Mucosa of gallbladder (tissue), 1 donor: ENCODE measurements around the gene MEF2A. TPM values are rescaled to one million over a fixed set of nuclear protein-coding genes. Genes with fewer than 3 reads are reported as not detected.
"Not testable (repeated sequence)": the region's sequence is repeated elsewhere in the genome, so short reads cannot be mapped to it uniquely, and the experiment has no call there.

Experiments used
- DNase-seq: peaks from one replicate; pipeline ENCODE4 v3.0.0-alpha.2; 2020; ENCODE audit warnings: low spot score
- total RNA-seq: library from RNA; stranded (reverse); gene quantifications from one replicate; pipeline ENCODE4 v1.2.1, GENCODE V29; 2021
- donor health status: DM: no; HTN: no; CAD: no.

MEF2A gene
- total RNA-seq, 1 donor from 2014 or later, result 50.6 TPM

GRCh38 chr15:99645951-99646350 is 80.2 kb downstream of the MEF2A start:
- no peak for DNase-seq

- no peak for DNase-seq
These were observed 85.4 kb downstream of the MEF2A start for GRCh38 chr15:99651023-99651807.

GRCh38 chr15:99656205-99656604 is 90.4 kb downstream of the MEF2A start:
- DNase-seq, result no peak

- no peak for DNase-seq
These were observed 92.2 kb downstream of the MEF2A start for GRCh38 chr15:99657996-99658395.

GRCh38 chr15:99662903-99663302 is 97.1 kb downstream of the MEF2A start:
- no peak for DNase-seq

GRCh38 chr15:99666073-99666472 is 100.3 kb downstream of the MEF2A start:
- DNase-seq, result not testable (repeated sequence)

GRCh38 chr15:99668533-99669182 is 102.9 kb downstream of the MEF2A start:
- no peak for DNase-seq

GRCh38 chr15:99669250-99669649 is 103.5 kb downstream of the MEF2A start:
- DNase-seq, result no peak

- DNase-seq, result no peak
These were observed 106.3 kb downstream of the MEF2A start for GRCh38 chr15:99671926-99672635.

- DNase-seq, result no peak
These were observed 107.3 kb downstream of the MEF2A start for GRCh38 chr15:99673111-99673510.

GRCh38 chr15:99674279-99674678 is 108.5 kb downstream of the MEF2A start:
- no peak for DNase-seq

- no peak for DNase-seq
These were observed 111.9 kb downstream of the MEF2A start for GRCh38 chr15:99677540-99678134.

- DNase-seq, result no peak
These were observed 114.5 kb downstream of the MEF2A start for GRCh38 chr15:99680276-99680675.

- no peak for DNase-seq
These were observed 116.2 kb downstream of the MEF2A start for GRCh38 chr15:99681990-99682389.

- DNase-seq, result no peak
These were observed 116.7 kb downstream of the MEF2A start for GRCh38 chr15:99682455-99682854.

- no peak for DNase-seq
These were observed 117.4 kb downstream of the MEF2A start for GRCh38 chr15:99683000-99683670.

- DNase-seq, result no peak
These were observed 120.5 kb downstream of the MEF2A start for GRCh38 chr15:99686290-99686689.

- DNase-seq, result no peak
These were observed 127.0 kb downstream of the MEF2A start for GRCh38 chr15:99692825-99693224.

GRCh38 chr15:99696096-99696495 is 130.3 kb downstream of the MEF2A start:
- DNase-seq, result no peak

- no peak for DNase-seq
These were observed 137.3 kb downstream of the MEF2A start for GRCh38 chr15:99702895-99703602.
